Hindlimb muscle (tissue), 1 donor: ENCODE measurements around the gene CRYBG1. TPM values are rescaled to one million over a fixed set of nuclear protein-coding genes. Genes with fewer than 3 reads are reported as not detected.
"Not testable (repeated sequence)": the region's sequence is repeated elsewhere in the genome, so short reads cannot be mapped to it uniquely, and the experiment has no call there.

Source experiments
- DNase-seq: peaks from one replicate; pipeline ENCODE4 v3.0.0-alpha.2; 2013
- polyA plus RNA-seq: library from polyadenylated mRNA; unstranded; fragments of 120-200 nt; gene quantifications from one replicate; pipeline ENCODE4 v1.2.1, GENCODE V29; 2013; ENCODE audit not compliant: insufficient read length

CRYBG1 gene
- polyA plus RNA-seq, 1 donor = 3.1 TPM

DNA sequence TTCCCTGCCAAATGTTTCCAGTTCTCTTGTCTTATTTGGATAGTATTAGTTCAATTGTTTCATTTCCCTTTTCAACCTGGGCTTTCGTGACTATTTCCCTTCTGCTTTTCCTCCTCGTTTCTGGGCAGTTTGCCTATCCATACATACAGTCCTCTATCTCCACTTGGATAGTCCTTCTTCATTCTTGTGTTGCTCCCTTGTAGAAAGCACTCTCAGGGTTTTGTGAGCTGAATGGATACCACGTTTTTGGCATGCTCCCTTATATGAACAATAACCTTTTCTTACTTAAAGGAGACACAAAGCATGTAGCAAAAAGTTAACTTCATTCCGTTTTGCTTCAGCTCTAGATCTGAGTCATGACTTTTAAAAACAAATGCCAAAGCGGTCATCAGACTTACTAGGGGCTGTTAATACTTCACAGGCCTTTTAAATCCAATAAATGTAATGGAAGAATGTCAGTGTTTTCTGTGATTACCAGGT lies 16.6 kb downstream of the CRYBG1 start:
- no peak for DNase-seq

DNA sequence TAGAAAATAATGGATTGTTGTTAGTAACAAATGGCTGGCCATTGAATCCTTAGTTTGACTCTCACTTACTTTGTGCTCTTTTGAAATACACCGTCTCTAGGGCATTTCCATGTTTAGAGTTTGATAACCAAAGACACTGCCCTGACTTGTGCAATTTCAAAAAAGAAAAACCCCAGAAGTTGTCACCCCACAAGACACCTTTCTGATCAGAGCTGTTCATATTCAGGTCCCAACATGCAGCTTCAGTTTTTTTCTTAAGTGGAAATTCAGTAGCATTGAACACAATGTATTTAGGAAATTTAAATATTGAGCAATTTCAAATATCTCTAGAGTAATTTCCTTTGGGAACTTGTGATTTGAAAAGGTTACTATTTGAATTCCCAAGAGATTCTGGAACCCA lies 19.4 kb downstream of the CRYBG1 start:
- DNase-seq = no peak

DNA sequence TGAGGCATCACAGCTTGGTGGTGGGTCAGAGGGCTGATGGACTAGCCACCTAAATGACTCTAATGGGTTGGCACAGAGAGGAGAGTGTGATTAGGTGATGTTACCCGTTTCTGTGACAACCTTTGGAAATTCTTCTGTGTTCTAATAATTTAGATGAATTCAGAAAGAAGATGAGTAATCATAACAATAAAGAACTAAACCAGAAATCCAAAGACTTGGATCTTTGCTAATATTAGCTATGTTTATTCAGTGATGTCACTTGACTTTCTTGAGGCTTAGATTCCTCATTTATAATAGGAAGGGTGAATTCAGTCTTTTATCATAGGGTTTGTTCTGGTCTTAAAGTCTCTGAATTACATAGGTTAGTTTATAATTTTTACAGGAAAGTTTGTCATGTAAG lies 19.9 kb downstream of the CRYBG1 start:
- DNase-seq = no peak

DNA sequence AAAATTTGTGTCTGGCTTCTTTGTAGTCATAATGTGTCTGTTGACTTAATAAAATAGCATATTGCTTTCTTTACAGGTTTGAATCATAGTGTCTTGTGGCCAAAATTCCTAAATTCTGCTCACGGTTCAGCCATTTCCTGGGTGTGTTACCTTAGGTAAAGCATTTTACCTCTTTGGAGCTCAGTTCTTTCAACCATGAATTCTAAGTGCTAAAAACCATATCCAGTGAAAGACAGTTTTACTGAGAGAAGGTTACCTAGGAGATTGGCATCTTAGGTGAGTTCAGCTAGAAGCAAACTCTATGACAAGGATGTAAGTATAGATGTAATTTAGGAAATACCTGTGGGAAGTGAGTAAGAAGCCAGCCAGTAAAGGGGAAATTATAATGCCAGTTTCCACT lies 20.7 kb downstream of the CRYBG1 start:
- DNase-seq = no peak

DNA sequence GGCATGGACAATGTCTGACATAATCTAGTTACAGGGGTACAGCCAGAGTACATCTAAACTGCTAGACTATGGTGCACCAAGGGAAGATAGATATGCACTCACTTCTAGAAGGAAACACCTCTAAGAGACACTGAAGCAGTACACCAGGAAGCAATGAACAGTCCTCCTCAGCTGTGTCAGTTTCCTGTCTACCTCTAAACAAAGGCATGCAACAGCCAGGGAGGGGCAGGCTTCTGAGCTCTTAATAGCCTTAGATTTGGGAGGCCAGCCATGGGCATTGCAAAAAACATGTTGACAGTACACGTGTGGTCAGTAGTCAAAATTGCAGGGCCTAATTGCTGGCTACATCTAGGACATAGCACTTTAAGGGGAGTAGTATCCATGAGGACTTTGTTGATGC lies 21.4 kb downstream of the CRYBG1 start:
- no peak for DNase-seq

DNA sequence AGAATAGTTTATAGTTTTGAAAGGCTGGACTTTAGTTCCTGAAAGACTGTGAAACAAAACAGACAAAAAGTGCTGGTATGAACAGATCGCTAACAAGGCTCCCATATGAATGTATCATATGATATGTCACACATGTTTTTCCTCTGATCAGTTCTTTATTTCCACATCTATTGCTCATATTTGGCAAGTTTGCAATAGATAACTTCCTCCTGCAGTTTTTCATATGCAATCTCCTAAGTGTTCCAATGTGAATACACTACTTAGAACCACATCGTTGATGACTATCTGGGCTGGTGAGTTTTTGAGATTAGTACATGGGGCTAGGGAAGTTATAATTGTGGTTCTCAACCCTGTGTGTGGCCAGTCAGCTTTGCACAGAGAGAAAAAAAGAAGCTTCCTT lies 23.1 kb downstream of the CRYBG1 start:
- DNase-seq = no peak

DNA sequence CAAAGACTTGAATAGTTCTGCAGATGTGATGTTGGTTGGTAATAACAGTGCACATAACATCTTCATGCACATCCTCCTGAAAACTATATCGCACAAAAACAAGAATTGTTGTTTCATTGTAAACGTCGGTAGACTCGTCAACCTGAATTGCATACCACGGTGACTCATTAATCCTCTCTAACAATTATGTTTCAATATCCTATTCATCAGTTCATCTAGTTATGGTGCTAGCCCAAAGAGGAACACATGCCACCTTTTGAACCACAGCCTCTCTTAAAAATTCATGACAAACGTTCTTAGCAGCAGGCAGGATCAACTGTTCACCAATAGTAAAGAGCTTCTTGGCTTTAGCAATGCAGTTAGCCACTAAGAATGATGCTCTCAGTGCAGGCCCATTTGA lies 25.0 kb downstream of the CRYBG1 start:
- DNase-seq = no peak

DNA sequence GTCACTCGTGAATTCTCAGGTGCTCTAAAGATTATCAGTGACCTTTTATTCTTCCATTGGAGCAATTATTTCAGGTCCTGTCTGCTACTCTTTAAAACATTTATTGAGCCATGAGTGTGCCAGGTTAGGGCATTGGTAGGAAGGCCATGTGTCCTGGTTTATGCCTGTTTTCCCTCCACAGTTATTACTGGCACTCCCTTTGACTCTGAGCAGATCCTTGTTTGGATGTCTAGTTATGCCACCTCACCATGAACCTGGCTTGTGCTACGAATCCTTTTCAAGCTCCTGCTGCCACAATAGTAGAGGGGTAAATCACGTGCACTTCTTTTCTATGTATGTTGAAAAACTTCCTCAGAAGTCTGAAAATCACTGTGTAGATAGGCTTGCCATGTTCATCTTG lies 27.4 kb downstream of the CRYBG1 start:
- DNase-seq = no peak

DNA sequence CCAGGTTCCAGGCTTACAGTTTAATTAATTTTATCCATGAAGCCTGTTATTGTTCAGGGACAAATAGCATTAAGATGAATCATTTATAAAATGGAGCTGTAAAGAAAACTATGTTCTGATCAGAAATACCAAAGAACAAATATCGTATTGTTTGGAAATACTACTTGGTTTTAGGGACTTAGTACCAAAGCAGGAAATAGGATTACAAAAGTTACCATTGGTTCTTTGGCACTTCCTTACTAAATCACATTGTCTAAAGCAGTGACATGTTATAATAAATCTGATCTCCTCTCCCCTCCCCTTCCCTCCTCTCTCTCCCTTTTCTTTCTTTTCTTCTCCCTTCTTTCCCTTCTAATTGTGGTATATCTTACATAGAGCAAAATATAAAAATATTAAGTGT lies 29.6 kb downstream of the CRYBG1 start:
- DNase-seq = no peak

DNA sequence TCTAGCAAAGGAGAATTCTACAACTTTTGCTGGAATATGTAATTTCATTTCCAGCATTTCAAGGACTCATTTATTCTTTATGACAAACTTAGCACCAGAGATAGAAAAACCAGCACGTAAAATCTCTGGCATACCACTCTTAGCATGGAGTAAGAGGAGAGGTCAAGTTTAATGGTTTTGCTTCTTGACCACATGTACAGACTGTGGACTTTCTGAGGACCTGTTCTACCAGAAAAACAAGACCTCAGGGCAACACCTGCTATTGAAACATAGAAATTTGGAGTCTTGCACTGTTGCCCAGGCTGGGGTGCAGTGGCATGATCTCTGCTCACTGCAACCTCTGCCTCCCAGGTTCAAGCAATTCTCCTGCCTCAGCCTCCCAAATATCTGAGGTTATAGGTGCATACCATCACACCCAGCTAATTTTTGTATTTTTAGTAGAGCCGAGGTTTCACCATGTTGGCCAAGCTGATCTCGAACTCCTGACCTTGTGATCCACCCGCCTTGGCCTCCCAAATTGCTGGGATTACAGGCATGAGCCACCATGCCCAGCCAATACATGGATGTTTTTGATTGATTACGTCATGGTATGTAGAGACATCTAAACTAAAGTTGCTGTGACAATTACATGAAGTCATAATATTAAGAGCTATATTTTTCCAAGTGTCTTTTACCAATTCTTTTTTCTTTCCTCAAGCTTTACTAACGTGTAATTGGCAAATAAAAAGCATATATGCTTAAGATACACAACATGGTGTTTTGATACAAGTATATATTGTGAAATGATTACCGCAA lies 36.1 kb downstream of the CRYBG1 start:
- DNase-seq = no peak

DNA sequence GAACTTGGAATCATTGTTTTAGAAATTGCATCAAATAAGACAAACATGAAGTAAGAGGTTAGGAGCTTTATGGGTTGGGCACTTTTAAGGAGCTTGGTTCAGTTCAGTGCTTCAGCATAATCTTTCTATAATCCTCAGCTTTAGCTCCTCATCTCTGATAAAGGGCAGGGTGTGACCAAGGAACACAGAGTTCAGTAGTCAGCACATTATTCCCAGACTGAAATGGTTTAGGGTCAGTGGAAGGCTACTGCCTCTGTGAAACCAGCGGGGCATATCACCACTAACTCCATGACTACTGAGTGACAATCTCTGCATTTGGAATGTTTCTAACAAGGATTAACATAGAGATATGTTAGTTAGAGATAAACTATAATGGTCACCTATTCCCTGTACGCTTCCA lies 36.9 kb downstream of the CRYBG1 start:
- DNase-seq = no peak

DNA sequence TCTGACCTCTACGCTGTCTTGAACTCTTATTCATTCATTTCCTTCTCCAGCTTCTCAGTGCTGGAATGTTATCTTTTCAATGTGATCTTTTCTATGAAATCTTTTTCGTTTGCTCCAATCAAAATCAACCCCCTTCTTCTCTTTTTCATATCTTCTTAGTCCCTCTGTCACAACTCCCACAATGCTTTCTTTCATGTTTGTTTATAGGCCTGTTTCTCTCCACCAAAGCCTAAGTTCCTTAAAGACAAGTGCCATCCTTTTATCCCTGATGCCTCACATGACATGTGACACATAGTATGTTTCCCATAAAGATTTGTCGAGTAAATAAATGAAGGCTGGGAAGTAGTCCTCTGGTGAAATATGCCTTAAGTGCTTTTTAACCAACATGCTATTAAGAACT lies 38.1 kb downstream of the CRYBG1 start:
- no peak for DNase-seq

DNA sequence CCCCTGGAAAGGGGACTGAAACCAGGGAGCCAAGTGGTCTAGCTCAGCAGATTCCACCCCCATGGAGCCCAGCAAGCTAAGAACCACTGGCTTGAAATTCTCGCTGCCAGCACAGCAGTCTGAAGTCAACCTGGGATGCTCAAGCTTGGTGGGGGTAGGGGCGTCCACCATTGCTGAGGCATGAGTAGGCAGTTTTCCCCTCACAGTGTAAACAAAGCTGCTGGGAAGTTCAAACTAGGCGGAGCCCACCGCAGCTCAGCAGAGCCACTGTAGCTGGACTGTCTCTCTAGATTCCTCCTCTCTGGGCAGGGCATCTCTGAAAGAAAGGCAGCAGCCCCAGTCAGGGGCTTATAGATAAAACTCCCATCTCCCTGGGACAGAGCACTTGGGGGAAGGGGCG lies 44.5 kb downstream of the CRYBG1 start:
- DNase-seq = not testable (repeated sequence)

DNA sequence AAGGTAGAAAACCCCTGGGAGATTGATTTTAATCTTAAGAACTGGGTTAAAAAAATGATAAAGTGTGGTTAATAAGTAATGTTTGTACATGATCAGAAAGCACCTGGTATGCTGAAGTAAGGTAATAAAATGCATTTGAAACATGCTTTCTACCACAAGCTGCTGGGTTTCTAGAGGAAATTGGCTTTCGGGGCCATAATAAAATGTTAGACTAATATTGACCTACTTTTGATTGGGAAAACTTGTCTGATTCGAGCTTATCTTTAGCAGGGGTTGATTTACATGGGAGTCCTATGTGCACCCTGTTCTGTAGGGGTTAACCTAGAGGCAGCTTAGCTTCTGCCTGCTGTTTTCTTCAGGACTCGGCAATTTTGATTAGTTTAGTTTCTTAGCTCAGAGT lies 50.5 kb downstream of the CRYBG1 start:
- DNase-seq = no peak

DNA sequence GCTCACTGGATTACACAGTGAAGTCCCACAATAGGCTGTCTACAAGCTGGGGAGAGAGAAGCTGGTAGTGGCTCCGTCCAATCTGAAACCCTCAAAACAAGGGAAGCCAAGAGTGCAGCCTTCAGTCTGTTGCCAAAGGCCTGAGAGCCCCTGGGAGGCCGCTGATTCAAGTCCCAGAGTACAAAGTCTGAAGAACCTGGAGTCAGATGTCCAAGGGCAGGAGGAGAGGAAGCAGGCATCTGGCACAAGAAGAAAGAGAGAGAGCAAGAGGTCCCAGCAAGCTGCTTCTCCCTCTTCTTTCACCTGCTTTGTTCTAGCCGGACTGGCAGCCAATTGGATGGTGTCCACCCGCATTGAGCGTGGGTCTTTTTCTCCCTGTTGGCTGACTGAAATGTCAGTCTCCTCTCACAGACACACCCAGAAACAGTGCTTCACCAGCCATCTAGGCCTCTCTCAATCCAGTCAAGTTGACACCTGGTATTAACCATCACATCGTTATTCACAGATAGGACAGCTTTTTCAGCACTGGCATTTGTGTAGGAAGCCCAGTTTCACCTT lies 51.2 kb downstream of the CRYBG1 start:
- DNase-seq = no peak

DNA sequence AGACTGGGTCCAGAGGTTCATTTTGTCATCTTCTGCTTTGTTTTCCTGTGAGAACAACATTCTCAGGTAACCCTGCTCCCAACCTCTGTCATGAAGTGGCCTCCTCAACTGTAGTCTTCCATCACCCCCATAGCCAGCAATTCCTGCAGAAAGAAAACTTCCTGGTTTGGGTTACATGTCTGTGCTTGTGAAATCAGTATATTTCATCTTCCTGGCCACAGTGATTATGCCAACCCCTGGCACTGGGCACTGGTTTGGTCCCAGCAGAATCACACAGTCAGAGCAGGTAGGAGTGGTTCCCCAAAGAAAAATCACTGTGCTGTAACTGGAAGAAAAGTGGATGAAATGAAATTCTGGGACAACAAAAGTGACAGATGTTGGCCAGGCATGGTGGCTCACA lies 52.5 kb downstream of the CRYBG1 start:
- DNase-seq = no peak

DNA sequence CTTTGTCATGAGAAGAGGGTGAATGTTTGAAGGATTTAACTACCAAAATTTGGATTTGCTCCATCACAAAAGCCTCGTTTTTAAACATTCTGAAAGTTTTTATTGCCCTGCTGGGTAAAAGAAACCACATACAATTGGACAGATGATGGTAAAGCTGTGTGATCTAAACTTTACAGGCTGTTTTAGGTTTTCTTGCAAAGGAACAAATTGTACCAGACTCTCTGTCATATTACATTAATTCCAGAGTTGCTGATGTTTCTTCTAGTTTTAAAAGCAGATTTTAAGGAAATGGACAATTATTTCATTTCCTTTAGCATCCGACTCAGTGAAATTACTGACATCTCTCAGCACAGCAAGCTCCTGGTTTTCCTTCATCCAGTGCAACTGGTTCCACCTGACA lies 53.2 kb downstream of the CRYBG1 start:
- DNase-seq = no peak

DNA sequence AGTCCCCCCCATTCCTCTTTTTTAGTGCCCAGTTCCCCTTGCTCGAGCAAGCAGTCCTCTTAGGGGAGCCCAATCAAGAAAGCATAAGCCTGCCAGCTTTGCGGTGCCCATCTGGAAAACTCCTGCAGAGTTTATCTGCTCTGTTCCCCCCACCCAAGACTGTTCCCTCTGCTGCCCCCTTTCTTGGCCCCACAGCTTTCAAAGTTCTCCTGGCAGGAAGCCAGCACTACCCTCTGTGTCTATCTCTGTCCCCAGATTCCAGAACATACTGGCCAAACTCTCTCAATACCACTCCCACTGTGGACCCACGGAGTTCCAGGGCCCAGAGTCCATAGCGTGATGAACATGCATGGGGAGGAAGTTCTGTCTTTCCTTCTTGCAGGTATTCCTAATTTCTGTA lies 55.4 kb downstream of the CRYBG1 start:
- no peak for DNase-seq

DNA sequence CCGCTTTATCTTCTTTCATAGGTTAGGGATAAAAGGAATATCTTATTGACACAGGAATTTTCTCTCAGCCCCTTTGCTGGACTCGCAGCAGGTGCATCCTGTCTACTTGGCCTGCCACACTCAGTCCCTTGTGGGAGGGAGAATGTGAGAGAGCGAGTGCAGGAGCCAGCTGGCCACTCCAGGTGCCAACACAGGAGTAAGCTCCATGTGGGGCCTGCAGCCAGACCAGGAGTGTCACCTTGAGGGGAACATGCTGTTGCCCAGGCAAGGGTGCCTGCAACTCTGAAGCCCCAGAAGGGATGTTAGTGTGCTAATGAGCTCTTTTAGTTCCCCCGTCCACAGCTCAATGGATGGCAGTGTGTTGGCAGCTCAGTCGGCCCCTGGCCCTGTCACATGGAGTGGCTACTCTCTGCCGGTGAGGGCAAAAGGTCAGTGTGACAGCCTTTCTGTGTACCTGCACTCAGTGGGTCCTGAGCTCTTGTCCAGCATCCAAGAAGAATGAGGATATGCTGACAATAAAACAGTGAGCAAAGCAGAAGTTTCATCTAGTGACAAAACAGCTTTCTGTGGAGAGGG lies 57.1 kb downstream of the CRYBG1 start:
- no peak for DNase-seq

DNA sequence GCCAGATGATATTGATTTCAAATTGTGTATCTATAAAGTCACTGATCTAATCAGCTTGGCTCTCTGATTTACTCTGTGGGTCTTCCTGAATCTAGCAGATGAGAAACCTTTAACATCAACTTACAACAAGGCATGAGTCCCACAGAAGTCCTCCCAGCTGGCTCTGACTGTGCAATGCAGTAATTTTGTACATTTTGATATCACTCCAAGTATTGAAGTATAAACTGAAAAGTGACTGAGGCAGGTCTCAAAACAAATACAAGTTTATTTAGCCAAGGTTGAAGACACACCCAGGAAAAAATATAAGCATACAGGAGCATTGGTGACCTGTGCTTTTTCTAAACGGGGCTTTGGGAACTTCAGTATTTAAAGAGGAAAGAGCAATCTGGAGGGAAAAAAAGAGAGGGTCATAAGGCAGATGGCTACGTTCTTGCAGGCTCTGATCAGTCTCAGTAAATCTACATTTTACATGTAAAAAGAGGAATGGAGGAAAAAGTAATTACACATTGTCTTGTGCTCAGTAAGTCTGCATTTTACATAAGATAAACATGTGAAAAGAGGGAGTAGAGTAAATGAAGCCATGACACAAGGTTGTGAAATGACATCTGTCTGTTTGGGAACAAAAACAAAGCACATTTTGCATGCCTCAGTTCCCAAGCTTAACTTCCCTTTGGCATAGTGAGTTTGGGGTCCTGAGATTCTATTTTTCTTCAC lies 59.5 kb downstream of the CRYBG1 start:
- no peak for DNase-seq

DNA sequence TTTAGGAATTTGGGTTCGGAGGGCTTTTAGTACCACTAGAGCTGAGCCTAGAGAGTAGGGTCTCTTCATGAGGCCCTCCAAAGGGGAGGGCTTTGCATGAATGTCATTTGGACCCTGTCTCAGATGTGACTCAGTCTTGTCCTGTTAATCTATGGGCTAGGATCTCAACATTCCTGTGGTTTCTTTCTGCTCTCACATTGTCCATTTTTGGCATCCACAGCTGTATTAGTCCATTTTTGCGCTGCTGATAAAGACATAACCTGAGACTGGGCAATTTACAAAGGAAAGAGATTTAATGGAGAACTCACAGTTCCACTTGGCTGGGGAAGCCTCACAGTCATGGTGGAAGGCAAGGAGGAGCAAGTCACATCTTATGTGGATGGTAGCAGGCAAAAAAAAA lies 61.0 kb downstream of the CRYBG1 start:
- no peak for DNase-seq

DNA sequence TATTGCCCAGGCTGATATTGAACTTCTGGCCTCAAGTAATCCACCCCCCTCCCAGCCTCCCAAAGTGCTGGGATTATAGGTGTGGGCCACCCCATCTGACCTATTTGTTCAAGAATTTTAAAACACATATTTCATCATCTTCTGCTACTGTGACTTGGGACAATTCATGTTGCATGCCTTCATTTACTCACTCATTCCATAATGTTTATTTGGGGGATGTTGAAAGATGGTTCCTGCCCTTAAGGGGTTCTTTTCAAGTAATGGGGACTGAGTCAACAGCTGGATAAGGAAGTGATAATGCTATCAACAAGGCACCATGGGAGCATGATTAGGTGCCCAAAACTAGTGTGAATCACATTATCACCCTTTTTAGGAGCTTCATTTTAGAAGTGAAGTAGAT lies 62.0 kb downstream of the CRYBG1 start:
- DNase-seq = no peak

DNA sequence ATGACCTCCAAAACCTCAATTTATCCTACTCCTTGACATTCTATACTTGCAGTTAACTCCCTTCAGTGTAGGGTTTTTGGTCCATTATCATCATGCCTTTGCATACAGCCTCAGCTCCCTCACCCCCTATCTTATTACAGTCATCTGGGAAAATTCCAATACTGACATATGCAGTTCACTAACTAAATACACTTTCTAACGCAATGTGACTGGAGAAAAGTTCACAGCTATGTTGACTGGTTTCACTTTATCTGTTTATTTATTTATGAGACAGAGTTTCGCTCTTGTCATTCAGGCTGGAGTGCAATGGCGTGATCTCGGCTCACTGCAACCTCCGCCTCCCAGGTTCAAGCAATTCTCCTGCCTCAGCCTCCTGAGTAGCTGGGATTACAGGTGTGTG lies 64.9 kb downstream of the CRYBG1 start:
- DNase-seq = no peak
